Effector CD4-positive, alpha-beta T cell (primary cell): Measurements from ENCODE around the gene SMAP1.

ENCODE experiments used
- DNase-seq: peaks from one replicate; pipeline ENCODE4 v3.0.0-alpha.2; 2020
- total RNA-seq: gene quantifications from one replicate; lab custom pipeline; 2026; lab: John Stamatoyannopoulos, UW

Gene SMAP1
- 53.3 reads per million, percentile 70 among the genes with 10 or more reads in this experiment for total RNA-seq

GRCh38 chr6:70667711-70668498 lies at the start of gene SMAP1:
Gene SMAP1, plus strand, starts transcription at chr6:70667883. Its CDS starts 141 bp downstream, at chr6:70668024.
- DNase-seq, result peak; percentile 83

- DNase-seq, result no peak
These were observed 46.9 kb upstream of the SMAP1 start for GRCh38 chr6:70620746-70621145.

GRCh38 chr6:70622461-70622860 lies 45.2 kb upstream of the SMAP1 start:
- DNase-seq, result no peak

- no peak for DNase-seq
These were observed 42.2 kb upstream of the SMAP1 start for GRCh38 chr6:70625436-70625835.

GRCh38 chr6:70627500-70628254 lies 40.0 kb upstream of the SMAP1 start:
- DNase-seq, result no peak

- no peak for DNase-seq
These were observed 37.8 kb upstream of the SMAP1 start for GRCh38 chr6:70629929-70630328.

- no peak for DNase-seq
These were observed 33.8 kb upstream of the SMAP1 start for GRCh38 chr6:70633870-70634269.

GRCh38 chr6:70636596-70636995 lies 31.1 kb upstream of the SMAP1 start:
- DNase-seq, result no peak

GRCh38 chr6:70638468-70638867 lies 29.2 kb upstream of the SMAP1 start:
- DNase-seq, result no peak

- no peak for DNase-seq
These were observed 16.3 kb upstream of the SMAP1 start for GRCh38 chr6:70651326-70651905.

- no peak for DNase-seq
These were observed 15.5 kb upstream of the SMAP1 start for GRCh38 chr6:70652216-70652615.

GRCh38 chr6:70657706-70658105 lies 10.0 kb upstream of the SMAP1 start:
- DNase-seq, result no peak

GRCh38 chr6:70663881-70664466 lies 3.7 kb upstream of the SMAP1 start:
- DNase-seq, result no peak

GRCh38 chr6:70666706-70667105 lies 977 bp upstream of the SMAP1 start:
- DNase-seq, result no peak

GRCh38 chr6:70667256-70667710 lies 400 bp upstream of the SMAP1 start:
- DNase-seq, result no peak

GRCh38 chr6:70668499-70668812 lies 773 bp downstream of the SMAP1 start:
- DNase-seq, result peak; percentile 31

- no peak for DNase-seq
These were observed 1.4 kb downstream of the SMAP1 start for GRCh38 chr6:70669133-70669532.

- no peak for DNase-seq
These were observed 4.9 kb downstream of the SMAP1 start for GRCh38 chr6:70672549-70672948.

- DNase-seq, result no peak
These were observed 5.4 kb downstream of the SMAP1 start for GRCh38 chr6:70673054-70673453.

- DNase-seq, result no peak
These were observed 5.9 kb downstream of the SMAP1 start for GRCh38 chr6:70673601-70674000.

GRCh38 chr6:70675822-70676221 lies 8.1 kb downstream of the SMAP1 start:
- no peak for DNase-seq

GRCh38 chr6:70676821-70677220 lies 9.1 kb downstream of the SMAP1 start:
- no peak for DNase-seq

- no peak for DNase-seq
These were observed 12.7 kb downstream of the SMAP1 start for GRCh38 chr6:70680396-70680795.
